ENCODE measurements around the gene DDX23.

DNA sequence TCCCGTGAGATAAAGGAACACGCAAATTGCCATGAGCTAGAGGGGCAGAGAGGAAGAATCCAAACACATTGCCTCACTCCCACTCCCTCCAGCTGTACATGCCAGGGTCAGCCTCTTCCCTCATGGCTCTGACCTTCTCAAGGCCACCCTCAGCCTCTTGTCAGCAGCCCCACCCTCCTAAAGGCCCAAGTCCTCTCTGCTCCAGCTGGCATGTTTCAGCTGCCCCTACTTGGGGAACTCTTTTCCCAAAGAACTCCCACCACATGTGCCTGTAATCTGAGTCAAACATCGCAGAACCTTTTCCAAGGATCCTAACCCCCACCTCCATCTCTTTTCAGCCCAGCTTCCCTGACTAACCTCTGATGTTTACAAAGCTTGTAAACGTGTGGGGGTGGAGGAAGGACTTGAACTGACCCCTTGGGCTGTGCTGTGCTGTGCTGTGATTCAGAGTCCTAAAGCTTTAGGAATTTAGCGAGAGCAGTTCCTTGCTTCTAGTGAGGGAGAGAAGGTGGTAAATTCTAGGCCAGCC, 41.0 kb downstream of the DDX23 start:
- no peak for TF ChIP-seq EZH2 (IDR thresholded peaks at IDR 0.05; ENCODE audit: low read length, unreplicated experiment)
- TF ChIP-seq, protein P1, sequence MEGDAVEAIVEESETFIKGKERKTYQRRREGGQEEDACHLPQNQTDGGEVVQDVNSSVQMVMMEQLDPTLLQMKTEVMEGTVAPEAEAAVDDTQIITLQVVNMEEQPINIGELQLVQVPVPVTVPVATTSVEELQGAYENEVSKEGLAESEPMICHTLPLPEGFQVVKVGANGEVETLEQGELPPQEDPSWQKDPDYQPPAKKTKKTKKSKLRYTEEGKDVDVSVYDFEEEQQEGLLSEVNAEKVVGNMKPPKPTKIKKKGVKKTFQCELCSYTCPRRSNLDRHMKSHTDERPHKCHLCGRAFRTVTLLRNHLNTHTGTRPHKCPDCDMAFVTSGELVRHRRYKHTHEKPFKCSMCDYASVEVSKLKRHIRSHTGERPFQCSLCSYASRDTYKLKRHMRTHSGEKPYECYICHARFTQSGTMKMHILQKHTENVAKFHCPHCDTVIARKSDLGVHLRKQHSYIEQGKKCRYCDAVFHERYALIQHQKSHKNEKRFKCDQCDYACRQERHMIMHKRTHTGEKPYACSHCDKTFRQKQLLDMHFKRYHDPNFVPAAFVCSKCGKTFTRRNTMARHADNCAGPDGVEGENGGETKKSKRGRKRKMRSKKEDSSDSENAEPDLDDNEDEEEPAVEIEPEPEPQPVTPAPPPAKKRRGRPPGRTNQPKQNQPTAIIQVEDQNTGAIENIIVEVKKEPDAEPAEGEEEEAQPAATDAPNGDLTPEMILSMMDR (conservative IDR thresholded peaks at IDR 0.05; ENCODE audit: low read depth, low read length): no peak
